22Rv1 (cell line): ENCODE results near the gene HBA2.

ENCODE experiments used
- H3K27ac ChIP-seq: fragments of 450-650 bp; 2 replicates; pipeline ENCODE4 v1.5.1; 2017
- ZFX ChIP-seq: fragments of 450-650 bp; IDR thresholded peaks from 2 replicates; pipeline ENCODE4 v1.6.1; 2017; ENCODE audit warnings: antibody characterized with exemption, borderline replicate concordance
- TF ChIP-seq, protein P1 (sequence below): fragments of 450-650 bp; IDR thresholded peaks from 2 replicates; pipeline ENCODE4 v1.5.1; 2017; ENCODE audit warnings: mild to moderate bottlenecking

HBA2 gene

DNA sequence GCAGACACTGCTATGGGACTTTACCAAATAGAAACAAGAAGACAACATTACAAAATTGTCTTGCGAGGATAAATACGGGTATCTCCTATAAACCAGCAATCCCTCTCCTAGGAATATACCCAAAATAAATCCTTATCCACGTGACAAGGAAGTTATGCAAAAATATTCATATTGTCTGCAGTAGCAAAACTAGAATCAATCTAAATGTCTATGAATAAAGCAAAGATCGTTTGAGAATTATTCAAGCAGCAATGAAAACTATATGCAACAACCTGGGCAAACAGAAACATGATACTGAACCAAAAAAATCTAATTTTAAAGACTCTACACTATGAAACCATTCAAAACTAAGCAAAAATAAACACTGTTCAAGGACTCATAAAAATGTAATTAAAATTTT is 47.3 kb downstream of the HBA2 start:
- TF ChIP-seq, protein P1, sequence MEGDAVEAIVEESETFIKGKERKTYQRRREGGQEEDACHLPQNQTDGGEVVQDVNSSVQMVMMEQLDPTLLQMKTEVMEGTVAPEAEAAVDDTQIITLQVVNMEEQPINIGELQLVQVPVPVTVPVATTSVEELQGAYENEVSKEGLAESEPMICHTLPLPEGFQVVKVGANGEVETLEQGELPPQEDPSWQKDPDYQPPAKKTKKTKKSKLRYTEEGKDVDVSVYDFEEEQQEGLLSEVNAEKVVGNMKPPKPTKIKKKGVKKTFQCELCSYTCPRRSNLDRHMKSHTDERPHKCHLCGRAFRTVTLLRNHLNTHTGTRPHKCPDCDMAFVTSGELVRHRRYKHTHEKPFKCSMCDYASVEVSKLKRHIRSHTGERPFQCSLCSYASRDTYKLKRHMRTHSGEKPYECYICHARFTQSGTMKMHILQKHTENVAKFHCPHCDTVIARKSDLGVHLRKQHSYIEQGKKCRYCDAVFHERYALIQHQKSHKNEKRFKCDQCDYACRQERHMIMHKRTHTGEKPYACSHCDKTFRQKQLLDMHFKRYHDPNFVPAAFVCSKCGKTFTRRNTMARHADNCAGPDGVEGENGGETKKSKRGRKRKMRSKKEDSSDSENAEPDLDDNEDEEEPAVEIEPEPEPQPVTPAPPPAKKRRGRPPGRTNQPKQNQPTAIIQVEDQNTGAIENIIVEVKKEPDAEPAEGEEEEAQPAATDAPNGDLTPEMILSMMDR: no peak
- TF ChIP-seq ZFX: no peak
- no peak overlapping the region for H3K27ac ChIP-seq
